Neural crest cell (in vitro differentiated cells): Measurements from ENCODE around the gene PGC. TPM values are rescaled to one million over a fixed set of nuclear protein-coding genes. Genes with fewer than 3 reads are reported as not detected.

ENCODE experiments used
- DNase-seq: peaks from one replicate; pipeline ENCODE4 v3.0.0; 2021; ENCODE audit warnings: low read depth, mixed read lengths, low spot score
- H3K27ac Mint-ChIP-seq: one replicate; pipeline ENCODE4 v1.8.0; 2021; ENCODE audit warnings: mild to moderate bottlenecking, mixed read lengths; ENCODE audit not compliant: unreplicated experiment
- H3K27me3 Mint-ChIP-seq: 2 replicates; pipeline ENCODE4 v1.8.0; 2021; ENCODE audit warnings: low read depth, mild to moderate bottlenecking, mixed read lengths
- H3K36me3 Mint-ChIP-seq: 2 replicates; pipeline ENCODE4 v1.8.0; 2021; ENCODE audit warnings: low read depth, mild to moderate bottlenecking, mixed read lengths
- H3K4me1 Mint-ChIP-seq: 2 replicates; pipeline ENCODE4 v1.8.0; 2021; ENCODE audit warnings: mixed read lengths
- H3K4me3 Mint-ChIP-seq: one replicate; pipeline ENCODE4 v1.8.0; 2021; ENCODE audit warnings: mild to moderate bottlenecking, mixed read lengths
- H3K9me3 Mint-ChIP-seq: 2 replicates; pipeline ENCODE4 v1.8.0; 2021; ENCODE audit warnings: mixed read lengths
- total RNA-seq: library from RNA; stranded (reverse); gene quantifications from 2 replicates; pipeline ENCODE4 v1.2.1, GENCODE V29; 2021
- TF ChIP-seq, protein P1 (sequence below): fragments of 200-600 bp; sonication (generic); conservative IDR thresholded peaks from 2 replicates; pipeline ENCODE4 v1.5.0; 2021; ENCODE audit warnings: antibody characterized with exemption, mild to moderate bottlenecking

PGC gene
- total RNA-seq, 1 donor from 2014 or later: not detected

- Mint-ChIP-seq H3K4me1 (peaks cover 14% of the 10 kb centered on the region), H3K27ac (no peak overlapping the region), H3K36me3 (no peaks in the 10 kb centered on the region), H3K27me3 (no peaks in the 10 kb centered on the region), H3K9me3 (no peaks in the 10 kb centered on the region), H3K4me3 (no peak overlapping the region)
- TF ChIP-seq, protein P1, sequence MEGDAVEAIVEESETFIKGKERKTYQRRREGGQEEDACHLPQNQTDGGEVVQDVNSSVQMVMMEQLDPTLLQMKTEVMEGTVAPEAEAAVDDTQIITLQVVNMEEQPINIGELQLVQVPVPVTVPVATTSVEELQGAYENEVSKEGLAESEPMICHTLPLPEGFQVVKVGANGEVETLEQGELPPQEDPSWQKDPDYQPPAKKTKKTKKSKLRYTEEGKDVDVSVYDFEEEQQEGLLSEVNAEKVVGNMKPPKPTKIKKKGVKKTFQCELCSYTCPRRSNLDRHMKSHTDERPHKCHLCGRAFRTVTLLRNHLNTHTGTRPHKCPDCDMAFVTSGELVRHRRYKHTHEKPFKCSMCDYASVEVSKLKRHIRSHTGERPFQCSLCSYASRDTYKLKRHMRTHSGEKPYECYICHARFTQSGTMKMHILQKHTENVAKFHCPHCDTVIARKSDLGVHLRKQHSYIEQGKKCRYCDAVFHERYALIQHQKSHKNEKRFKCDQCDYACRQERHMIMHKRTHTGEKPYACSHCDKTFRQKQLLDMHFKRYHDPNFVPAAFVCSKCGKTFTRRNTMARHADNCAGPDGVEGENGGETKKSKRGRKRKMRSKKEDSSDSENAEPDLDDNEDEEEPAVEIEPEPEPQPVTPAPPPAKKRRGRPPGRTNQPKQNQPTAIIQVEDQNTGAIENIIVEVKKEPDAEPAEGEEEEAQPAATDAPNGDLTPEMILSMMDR: no peak
- no peak for DNase-seq
These were observed 24.1 kb downstream of the PGC start for GRCh38 chr6:41722969-41723529.

DNA sequence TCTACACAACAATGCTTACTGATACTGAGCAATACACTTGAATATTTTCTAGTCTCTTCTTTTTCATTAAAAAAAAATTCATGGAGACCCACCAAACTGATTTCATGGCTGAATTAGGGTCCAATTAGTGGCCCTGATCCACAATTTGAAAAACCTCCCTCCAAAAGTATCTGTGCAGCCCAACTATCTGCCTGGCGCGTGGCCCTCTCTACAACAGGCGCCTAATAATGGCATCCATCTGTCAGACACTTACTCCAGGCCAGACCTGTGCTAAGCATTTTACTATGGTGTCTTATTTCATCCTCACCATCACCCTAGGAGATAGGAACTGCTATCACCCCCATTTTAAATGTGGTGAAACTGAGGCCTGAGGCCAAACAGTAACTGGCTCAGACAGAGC is 25.8 kb downstream of the PGC start:
- TF ChIP-seq, protein P1: no peak
- Mint-ChIP-seq H3K36me3 (no peaks in the 10 kb centered on the region), H3K27ac (no peak overlapping the region), H3K9me3 (no peaks in the 10 kb centered on the region), H3K4me1 (peaks cover 14% of the 10 kb centered on the region), H3K4me3 (no peak overlapping the region), H3K27me3 (no peaks in the 10 kb centered on the region)
- DNase-seq: no peak

GRCh38 chr6:41720783-41721182 is 26.4 kb downstream of the PGC start:
- Mint-ChIP-seq H3K27me3 (no peaks in the 10 kb centered on the region), H3K9me3 (no peaks in the 10 kb centered on the region), H3K4me3 (no peak overlapping the region), H3K4me1 (peaks cover 14% of the 10 kb centered on the region), H3K36me3 (no peaks in the 10 kb centered on the region), H3K27ac (no peak overlapping the region)
- TF ChIP-seq, protein P1: no peak
- no peak for DNase-seq

GRCh38 chr6:41720262-41720620 is 27.0 kb downstream of the PGC start:
- TF ChIP-seq, protein P1: no peak

GRCh38 chr6:41719436-41720261 is 27.5 kb downstream of the PGC start:
- peaks cover 14% of the 10 kb centered on the region for H3K4me1 Mint-ChIP-seq
- DNase-seq: no peak

More at GRCh38 chr6:41720262-41720620, 27.0 kb downstream of the PGC start:
- Mint-ChIP-seq H3K4me1 (peaks cover 14% of the 10 kb centered on the region), H3K4me3 (no peak overlapping the region), H3K27me3 (no peaks in the 10 kb centered on the region), H3K9me3 (no peaks in the 10 kb centered on the region), H3K27ac (no peak overlapping the region), H3K36me3 (no peaks in the 10 kb centered on the region)
- no peak for DNase-seq

More at GRCh38 chr6:41719436-41720261, 27.5 kb downstream of the PGC start:
- Mint-ChIP-seq H3K27me3 (no peaks in the 10 kb centered on the region), H3K36me3 (no peaks in the 10 kb centered on the region), H3K4me3 (no peak overlapping the region), H3K9me3 (no peaks in the 10 kb centered on the region), H3K27ac (no peak overlapping the region)
- TF ChIP-seq, protein P1: no peak
